Measurements from ENCODE around the gene LIPH. TPM values are rescaled to one million over a fixed set of nuclear protein-coding genes. Genes with fewer than 3 reads are reported as not detected.

Gene LIPH
- total and polyA plus RNA-seq, 12 donors = 0.07 to 11.2 (median 0.90) TPM; not detected in 1

- DNase-seq = no peak
- WGBS, 4 donors = 79 to 87% (median 80%) methylated on average over 6 of the region's 6 CpGs
- Histone ChIP-seq H3K4me1 (replicated peaks in 1 of 2) (peaks cover 5 to 6% of the 10 kb centered on the region in 2 donors), H3K36me3 (replicated peaks in 1 of 2) (no peaks in the 10 kb centered on the region), H3K27me3 (no peaks in the 10 kb centered on the region), H3K9me3 (replicated peaks in 1 of 3) (no peaks in the 10 kb centered on the region), H3K27ac (no peak overlapping the region), H3K4me3 (no peak overlapping the region)
- intact Hi-C loops (cut with DNase I) = loop anchor here in 1 of 2 donors (10.0 kb wide), 1 partner anchor 47 kb away; the partner anchor contains the start of gene LIPH
- no peak for TF ChIP-seq POLR2A (IDR thresholded peaks at IDR 0.05)
- TF ChIP-seq, protein P1, sequence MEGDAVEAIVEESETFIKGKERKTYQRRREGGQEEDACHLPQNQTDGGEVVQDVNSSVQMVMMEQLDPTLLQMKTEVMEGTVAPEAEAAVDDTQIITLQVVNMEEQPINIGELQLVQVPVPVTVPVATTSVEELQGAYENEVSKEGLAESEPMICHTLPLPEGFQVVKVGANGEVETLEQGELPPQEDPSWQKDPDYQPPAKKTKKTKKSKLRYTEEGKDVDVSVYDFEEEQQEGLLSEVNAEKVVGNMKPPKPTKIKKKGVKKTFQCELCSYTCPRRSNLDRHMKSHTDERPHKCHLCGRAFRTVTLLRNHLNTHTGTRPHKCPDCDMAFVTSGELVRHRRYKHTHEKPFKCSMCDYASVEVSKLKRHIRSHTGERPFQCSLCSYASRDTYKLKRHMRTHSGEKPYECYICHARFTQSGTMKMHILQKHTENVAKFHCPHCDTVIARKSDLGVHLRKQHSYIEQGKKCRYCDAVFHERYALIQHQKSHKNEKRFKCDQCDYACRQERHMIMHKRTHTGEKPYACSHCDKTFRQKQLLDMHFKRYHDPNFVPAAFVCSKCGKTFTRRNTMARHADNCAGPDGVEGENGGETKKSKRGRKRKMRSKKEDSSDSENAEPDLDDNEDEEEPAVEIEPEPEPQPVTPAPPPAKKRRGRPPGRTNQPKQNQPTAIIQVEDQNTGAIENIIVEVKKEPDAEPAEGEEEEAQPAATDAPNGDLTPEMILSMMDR (IDR thresholded peaks at IDR 0.05) = no peak
Measured at GRCh38 chr3:185507883-185508282, 44.5 kb downstream of the LIPH start.

- Histone ChIP-seq H3K27me3 (no peaks in the 10 kb centered on the region), H3K9me3 (replicated peaks in 1 of 3) (no peaks in the 10 kb centered on the region), H3K4me3 (no peak overlapping the region), H3K4me1 (replicated peaks in 1 of 2) (peaks cover 8% of the 10 kb centered on the region in 2 donors), H3K36me3 (replicated peaks in 1 of 2) (no peaks in the 10 kb centered on the region), H3K27ac (no peak overlapping the region)
- WGBS, 4 donors = 71 to 75% (median 73%) methylated on average over 3 of the region's 3 CpGs
- intact Hi-C loops (cut with DNase I) = loop anchor here in 1 of 2 donors (10.0 kb wide), 1 partner anchor 50 kb away; the partner anchor contains the start of gene LIPH
- DNase-seq = no peak
- TF ChIP-seq, protein P1 (IDR thresholded peaks at IDR 0.05) = no peak
- no peak for TF ChIP-seq POLR2A (IDR thresholded peaks at IDR 0.05)
Measured at GRCh38 chr3:185504636-185505035, 47.8 kb downstream of the LIPH start.

- Histone ChIP-seq H3K27ac (peak overlapping the region in 1 of 5 donors; percentile 67), H3K36me3 (replicated peaks in 1 of 2) (no peaks in the 10 kb centered on the region), H3K9me3 (replicated peaks in 1 of 3) (no peaks in the 10 kb centered on the region), H3K4me1 (replicated peaks in 1 of 2) (peaks cover 8 to 13% of the 10 kb centered on the region in 2 donors), H3K27me3 (no peaks in the 10 kb centered on the region), H3K4me3 (no peak overlapping the region)
- TF ChIP-seq, protein P1 (IDR thresholded peaks at IDR 0.05) = no peak
- no peak for TF ChIP-seq POLR2A (IDR thresholded peaks at IDR 0.05)
- 47 to 67% (median 55%) methylated on average over 1 of the region's 1 CpG for WGBS, 4 donors
- intact Hi-C loops (cut with DNase I) = loop anchor here in 1 of 2 donors (10.0 kb wide), 1 partner anchor 51 kb away; the partner anchor contains the start of gene LIPH
- no peak for DNase-seq
Measured at GRCh38 chr3:185503521-185503920, 48.9 kb downstream of the LIPH start.

- H3K36me3 ChIP-seq (replicated peaks in 1 of 2) = no peaks in the 10 kb centered on the region
- 30 to 44% (median 37%) methylated on average over 2 to 3 of the region's 3 CpGs for WGBS, 4 donors
- H3K9me3 ChIP-seq (replicated peaks in 1 of 3) = no peaks in the 10 kb centered on the region
- no peaks in the 10 kb centered on the region for H3K27me3 ChIP-seq
- no peak for TF ChIP-seq POLR2A (IDR thresholded peaks at IDR 0.05)
- TF ChIP-seq, protein P1 (IDR thresholded peaks at IDR 0.05) = no peak
- peak in 6 of 7 donors; percentile 52 to 80 (median 74) for DNase-seq
- H3K27ac ChIP-seq = peak overlapping the region in 1 of 5 donors; percentile 67
- peaks cover 10 to 13% of the 10 kb centered on the region in 2 donors for H3K4me1 ChIP-seq (replicated peaks in 1 of 2)
- H3K4me3 ChIP-seq = no peak overlapping the region
- intact Hi-C loops (cut with DNase I) = loop anchor here in 1 of 2 donors (10.0 kb wide), 1 partner anchor 52 kb away; the partner anchor contains the start of gene LIPH
Measured at GRCh38 chr3:185502987-185503386, 49.4 kb downstream of the LIPH start.
